Kidney glomerular epithelial cell (primary cell): ENCODE data around the gene EVI5L.

ENCODE experiments used
- DNase-seq: peaks from one replicate; lab custom pipeline; 2025; lab: John Stamatoyannopoulos, UW

EVI5L gene

DNA sequence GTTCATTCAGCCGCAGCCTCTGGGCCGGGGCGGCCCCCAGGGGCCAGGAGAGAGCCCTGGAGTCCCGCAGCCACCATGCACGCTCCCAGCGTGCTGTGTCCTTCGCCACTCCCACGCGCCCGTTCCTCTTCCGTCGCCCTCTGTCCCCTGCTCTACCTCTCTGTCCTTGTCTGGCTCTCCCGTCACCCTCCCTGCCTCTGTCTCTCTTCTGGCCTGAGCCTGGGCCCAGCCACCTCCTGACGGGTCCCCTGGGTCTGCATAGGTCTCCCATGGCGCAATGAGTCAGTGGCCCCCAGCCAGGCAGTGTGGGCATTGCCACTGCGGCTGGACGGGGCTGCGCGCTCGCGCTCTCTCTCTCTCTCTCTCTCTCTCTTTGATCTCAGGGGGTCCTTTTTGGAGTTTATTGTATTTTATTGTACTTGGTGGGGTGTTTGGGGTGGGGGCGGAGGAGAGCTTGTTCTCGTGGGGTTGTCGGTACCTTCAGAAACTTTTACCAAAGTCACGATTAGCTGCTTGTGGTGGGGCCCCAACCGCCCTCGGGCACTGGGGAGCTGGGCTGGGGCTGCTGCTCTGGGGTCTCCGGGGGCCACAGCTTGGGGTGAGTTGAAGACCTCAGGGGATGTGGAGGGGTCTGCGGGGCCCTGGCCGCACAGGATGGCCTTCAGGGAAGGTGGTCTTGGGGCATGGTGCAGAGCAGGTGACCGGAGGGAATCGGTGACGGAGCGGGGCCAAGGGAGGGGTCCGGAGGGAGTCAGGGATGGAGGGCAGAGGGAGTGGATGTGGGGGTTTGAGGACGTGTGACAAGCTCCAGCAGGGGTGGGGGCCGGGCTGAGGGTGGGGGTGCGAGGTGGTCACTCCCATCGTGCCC is 82.9 kb downstream of the EVI5L start:
- no peak for DNase-seq

GRCh38 chr19:7913652-7914051 is 83.6 kb downstream of the EVI5L start:
- DNase-seq: no peak

DNA sequence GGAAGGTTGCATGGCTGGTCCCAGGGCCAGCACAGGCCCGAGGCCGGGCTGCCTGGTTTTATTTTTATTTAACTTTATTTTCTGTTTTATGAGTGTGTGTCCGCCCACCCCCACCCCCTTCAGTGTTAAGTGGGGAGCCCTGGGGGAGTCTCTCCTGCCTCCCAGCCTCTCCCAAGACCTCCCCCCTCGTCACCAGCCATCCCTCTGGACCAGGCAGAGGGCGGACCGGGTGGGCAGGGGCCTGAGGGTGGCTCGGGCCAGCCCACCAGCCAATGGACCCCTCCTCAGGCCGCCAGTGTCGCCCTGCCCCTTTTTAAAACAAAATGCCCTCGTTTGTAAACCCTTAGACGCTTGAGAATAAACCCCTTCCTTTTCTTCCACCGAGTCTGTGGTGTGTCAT is 84.1 kb downstream of the EVI5L start:
- DNase-seq: no peak
